ENCODE measurements around the gene TOMM22. TPM values are rescaled to one million over a fixed set of nuclear protein-coding genes. Genes with fewer than 3 reads are reported as not detected.
A peak's percentile ranks its signal among the peaks of the same experiment; 100 is the strongest.

Gene TOMM22
- total RNA-seq, 1 experiment from 2014 or later = 146 TPM

DNA sequence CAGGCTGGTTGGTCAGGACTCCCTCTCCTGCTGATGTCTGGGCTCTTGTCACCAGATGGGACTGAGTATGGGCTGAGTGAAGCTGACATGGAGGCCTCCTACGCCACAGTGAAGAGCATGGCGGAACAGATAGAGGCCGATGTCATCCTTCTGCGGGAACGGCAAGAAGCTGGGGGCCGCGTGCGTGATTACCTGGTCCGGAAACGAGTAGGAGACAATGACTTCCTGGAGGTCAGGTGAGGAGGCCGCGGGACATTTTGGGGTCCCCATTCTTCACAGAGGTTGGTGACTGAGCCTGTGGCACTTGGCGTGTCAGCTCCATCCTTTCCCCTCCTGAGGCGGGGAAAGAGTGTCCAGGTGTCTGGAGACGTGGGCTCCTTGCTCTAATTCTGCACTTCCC is 34.1 kb downstream of the TOMM22 start (continued):
- TF ChIP-seq, protein P1, sequence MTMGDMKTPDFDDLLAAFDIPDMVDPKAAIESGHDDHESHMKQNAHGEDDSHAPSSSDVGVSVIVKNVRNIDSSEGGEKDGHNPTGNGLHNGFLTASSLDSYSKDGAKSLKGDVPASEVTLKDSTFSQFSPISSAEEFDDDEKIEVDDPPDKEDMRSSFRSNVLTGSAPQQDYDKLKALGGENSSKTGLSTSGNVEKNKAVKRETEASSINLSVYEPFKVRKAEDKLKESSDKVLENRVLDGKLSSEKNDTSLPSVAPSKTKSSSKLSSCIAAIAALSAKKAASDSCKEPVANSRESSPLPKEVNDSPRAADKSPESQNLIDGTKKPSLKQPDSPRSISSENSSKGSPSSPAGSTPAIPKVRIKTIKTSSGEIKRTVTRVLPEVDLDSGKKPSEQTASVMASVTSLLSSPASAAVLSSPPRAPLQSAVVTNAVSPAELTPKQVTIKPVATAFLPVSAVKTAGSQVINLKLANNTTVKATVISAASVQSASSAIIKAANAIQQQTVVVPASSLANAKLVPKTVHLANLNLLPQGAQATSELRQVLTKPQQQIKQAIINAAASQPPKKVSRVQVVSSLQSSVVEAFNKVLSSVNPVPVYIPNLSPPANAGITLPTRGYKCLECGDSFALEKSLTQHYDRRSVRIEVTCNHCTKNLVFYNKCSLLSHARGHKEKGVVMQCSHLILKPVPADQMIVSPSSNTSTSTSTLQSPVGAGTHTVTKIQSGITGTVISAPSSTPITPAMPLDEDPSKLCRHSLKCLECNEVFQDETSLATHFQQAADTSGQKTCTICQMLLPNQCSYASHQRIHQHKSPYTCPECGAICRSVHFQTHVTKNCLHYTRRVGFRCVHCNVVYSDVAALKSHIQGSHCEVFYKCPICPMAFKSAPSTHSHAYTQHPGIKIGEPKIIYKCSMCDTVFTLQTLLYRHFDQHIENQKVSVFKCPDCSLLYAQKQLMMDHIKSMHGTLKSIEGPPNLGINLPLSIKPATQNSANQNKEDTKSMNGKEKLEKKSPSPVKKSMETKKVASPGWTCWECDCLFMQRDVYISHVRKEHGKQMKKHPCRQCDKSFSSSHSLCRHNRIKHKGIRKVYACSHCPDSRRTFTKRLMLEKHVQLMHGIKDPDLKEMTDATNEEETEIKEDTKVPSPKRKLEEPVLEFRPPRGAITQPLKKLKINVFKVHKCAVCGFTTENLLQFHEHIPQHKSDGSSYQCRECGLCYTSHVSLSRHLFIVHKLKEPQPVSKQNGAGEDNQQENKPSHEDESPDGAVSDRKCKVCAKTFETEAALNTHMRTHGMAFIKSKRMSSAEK (CRISPR knock-in tag; IDR thresholded peaks at IDR 0.05; ENCODE audit: borderline replicate concordance) = no peak
- TF ChIP-seq, protein P2, sequence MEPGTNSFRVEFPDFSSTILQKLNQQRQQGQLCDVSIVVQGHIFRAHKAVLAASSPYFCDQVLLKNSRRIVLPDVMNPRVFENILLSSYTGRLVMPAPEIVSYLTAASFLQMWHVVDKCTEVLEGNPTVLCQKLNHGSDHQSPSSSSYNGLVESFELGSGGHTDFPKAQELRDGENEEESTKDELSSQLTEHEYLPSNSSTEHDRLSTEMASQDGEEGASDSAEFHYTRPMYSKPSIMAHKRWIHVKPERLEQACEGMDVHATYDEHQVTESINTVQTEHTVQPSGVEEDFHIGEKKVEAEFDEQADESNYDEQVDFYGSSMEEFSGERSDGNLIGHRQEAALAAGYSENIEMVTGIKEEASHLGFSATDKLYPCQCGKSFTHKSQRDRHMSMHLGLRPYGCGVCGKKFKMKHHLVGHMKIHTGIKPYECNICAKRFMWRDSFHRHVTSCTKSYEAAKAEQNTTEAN (CRISPR knock-in tag; IDR thresholded peaks at IDR 0.05) = no peak
- no peak for TF ChIP-seq TEAD1 (CRISPR knock-in tag; IDR thresholded peaks at IDR 0.05)

DNA sequence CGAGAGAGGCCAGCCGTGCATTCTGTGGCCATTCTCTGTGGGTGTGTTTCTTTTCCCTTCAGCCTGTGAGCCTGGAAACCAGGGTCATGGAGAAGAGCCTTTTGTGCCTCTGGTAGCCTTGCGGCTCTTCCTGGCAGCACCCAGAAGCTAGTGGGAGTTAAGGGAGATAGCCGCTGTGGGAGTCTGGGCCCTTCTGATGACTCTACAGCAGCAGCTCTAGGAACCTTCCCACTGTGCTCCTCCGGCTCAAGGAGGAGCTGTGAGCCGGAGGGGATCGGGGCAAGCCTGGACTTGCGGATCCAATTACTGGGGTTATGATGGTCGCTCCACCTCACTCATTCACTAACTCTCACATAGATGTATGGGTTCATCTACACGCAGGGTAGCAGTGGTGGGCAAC is 34.5 kb downstream of the TOMM22 start:
- H3K27me3 Mint-ChIP-seq (ENCODE audit: low read depth) = no peaks in the 10 kb centered on the region
- H3K4me3 Mint-ChIP-seq = no peak overlapping the region
- no peaks in the 10 kb centered on the region for H3K9me3 Mint-ChIP-seq

More for the DNA sequence above, 34.5 kb downstream of the TOMM22 start:
- peaks cover 37% of the 10 kb centered on the region for H3K36me3 Mint-ChIP-seq
- ChIA-PET POLR2A (no interaction called here), CTCF (interaction anchor here (0.5 to 2.4 kb wide), 4 partner anchors 9 to 286 kb away, joined by 3 to 17 read pairs (median 6); no protein-coding TSS in a partner anchor)
- DNase-seq (ENCODE audit: low spot score) (no peak), ATAC-seq (no peak)
- peaks cover 33% of the 10 kb centered on the region for H3K4me1 Mint-ChIP-seq
- peak overlapping the region; percentile 87 for H3K27ac Mint-ChIP-seq
- TF ChIP-seq, protein P3, sequence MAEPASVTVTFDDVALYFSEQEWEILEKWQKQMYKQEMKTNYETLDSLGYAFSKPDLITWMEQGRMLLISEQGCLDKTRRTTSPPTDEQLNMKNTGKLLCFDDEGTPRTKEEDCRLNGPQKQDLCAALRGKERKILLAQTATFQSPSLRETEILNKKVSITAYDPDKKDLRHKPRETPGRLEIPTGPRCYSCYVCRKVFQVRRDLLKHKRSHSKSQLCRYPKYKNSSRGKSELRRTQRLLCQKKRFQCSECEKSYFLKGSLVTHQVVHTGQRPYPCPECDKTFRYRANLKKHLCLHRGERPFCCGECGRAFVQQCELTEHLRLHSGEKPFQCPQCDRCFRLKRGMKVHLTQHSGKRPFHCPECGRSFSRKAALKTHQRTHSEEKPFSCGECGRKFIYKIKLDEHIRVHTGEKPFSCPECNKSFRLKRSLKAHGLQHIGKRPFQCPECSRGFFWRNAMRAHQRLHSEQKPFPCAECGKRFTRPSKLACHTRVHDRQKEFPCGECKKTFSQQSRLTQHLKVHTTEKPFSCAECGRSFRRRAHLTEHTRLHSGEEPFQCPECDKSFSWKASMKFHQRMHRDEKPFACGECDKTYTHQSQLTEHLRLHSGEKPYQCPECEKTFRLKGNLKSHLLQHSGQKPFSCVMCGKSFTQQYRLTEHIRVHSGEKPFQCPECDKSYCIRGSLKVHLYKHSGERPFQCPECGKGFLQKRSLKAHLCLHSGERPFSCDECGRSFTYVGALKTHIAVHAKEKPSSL (CRISPR knock-in tag; conservative IDR thresholded peaks at IDR 0.05) = no peak
- TF ChIP-seq HMGA2 (CRISPR knock-in tag; IDR thresholded peaks at IDR 0.05) (no peak), ZNF416 (CRISPR knock-in tag; IDR thresholded peaks at IDR 0.05) (no peak), ZNF671 (CRISPR knock-in tag; IDR thresholded peaks at IDR 0.05) (no peak), IRF2 (CRISPR knock-in tag; IDR thresholded peaks at IDR 0.05; ENCODE audit: borderline replicate concordance, low read depth) (no peak), FOXK1 (CRISPR knock-in tag; IDR thresholded peaks at IDR 0.05) (no peak), ZNF219 (CRISPR knock-in tag; IDR thresholded peaks at IDR 0.05; ENCODE audit: borderline replicate concordance) (no peak), NFE2L1 (CRISPR knock-in tag; IDR thresholded peaks at IDR 0.05) (no peak), SP1 (CRISPR knock-in tag; conservative IDR thresholded peaks at IDR 0.05) (no peak)
- TF ChIP-seq, protein P4, sequence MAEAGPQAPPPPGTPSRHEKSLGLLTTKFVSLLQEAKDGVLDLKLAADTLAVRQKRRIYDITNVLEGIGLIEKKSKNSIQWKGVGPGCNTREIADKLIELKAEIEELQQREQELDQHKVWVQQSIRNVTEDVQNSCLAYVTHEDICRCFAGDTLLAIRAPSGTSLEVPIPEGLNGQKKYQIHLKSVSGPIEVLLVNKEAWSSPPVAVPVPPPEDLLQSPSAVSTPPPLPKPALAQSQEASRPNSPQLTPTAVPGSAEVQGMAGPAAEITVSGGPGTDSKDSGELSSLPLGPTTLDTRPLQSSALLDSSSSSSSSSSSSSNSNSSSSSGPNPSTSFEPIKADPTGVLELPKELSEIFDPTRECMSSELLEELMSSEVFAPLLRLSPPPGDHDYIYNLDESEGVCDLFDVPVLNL (CRISPR knock-in tag; IDR thresholded peaks at IDR 0.05; ENCODE audit: borderline replicate concordance, low read depth) = no peak
- TF ChIP-seq, protein P5, sequence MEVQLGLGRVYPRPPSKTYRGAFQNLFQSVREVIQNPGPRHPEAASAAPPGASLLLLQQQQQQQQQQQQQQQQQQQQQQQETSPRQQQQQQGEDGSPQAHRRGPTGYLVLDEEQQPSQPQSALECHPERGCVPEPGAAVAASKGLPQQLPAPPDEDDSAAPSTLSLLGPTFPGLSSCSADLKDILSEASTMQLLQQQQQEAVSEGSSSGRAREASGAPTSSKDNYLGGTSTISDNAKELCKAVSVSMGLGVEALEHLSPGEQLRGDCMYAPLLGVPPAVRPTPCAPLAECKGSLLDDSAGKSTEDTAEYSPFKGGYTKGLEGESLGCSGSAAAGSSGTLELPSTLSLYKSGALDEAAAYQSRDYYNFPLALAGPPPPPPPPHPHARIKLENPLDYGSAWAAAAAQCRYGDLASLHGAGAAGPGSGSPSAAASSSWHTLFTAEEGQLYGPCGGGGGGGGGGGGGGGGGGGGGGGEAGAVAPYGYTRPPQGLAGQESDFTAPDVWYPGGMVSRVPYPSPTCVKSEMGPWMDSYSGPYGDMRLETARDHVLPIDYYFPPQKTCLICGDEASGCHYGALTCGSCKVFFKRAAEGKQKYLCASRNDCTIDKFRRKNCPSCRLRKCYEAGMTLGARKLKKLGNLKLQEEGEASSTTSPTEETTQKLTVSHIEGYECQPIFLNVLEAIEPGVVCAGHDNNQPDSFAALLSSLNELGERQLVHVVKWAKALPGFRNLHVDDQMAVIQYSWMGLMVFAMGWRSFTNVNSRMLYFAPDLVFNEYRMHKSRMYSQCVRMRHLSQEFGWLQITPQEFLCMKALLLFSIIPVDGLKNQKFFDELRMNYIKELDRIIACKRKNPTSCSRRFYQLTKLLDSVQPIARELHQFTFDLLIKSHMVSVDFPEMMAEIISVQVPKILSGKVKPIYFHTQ (CRISPR knock-in tag; IDR thresholded peaks at IDR 0.05) = no peak

All from WTC11 (cell line).